Testis (tissue), 2 donors: ENCODE measurements around the gene PHACTR3.

Experiments
- POLR2A ChIP-seq: fragments of 450-650 bp; IDR thresholded peaks from one replicate; pipeline ENCODE4 v1.6.1; 2017; ENCODE audit warnings: antibody characterized with exemption, mild to moderate bottlenecking, moderate library complexity
- TF ChIP-seq, protein P1 (sequence below), 3 experiments: fragments of 450-650 bp in 2 of 3; fragments of 200-600 bp in 1 of 3; sonication (generic) in 1 of 3; IDR thresholded peaks; one replicate each; pipeline ENCODE4 v1.5.1; 2016 to 2019; ENCODE audit warnings: antibody characterized with exemption in 3 of 3, mild to moderate bottlenecking in 2 of 3, moderate library complexity in 1 of 3

DNA sequence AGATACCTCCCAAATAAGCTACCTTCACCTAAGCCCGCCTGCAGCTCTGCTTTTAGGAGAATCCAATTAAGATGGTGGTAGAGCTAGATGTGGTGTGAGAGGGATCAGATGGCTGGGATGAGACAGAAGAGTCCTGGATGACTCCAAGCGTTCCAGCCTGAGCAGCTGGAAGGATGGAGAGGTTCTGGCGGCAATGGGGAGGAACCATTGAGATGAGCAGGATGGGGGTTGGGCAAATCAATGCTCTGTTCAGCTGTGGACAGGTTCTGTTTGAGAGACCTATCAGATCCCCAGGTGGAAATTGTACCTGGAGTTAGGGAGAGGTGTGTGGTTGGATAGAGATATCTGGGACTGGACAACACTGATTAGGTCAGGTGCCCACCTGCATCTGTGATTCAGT, 23.0 kb downstream of the PHACTR3 start:
- no peak for TF ChIP-seq POLR2A
- TF ChIP-seq, protein P1, sequence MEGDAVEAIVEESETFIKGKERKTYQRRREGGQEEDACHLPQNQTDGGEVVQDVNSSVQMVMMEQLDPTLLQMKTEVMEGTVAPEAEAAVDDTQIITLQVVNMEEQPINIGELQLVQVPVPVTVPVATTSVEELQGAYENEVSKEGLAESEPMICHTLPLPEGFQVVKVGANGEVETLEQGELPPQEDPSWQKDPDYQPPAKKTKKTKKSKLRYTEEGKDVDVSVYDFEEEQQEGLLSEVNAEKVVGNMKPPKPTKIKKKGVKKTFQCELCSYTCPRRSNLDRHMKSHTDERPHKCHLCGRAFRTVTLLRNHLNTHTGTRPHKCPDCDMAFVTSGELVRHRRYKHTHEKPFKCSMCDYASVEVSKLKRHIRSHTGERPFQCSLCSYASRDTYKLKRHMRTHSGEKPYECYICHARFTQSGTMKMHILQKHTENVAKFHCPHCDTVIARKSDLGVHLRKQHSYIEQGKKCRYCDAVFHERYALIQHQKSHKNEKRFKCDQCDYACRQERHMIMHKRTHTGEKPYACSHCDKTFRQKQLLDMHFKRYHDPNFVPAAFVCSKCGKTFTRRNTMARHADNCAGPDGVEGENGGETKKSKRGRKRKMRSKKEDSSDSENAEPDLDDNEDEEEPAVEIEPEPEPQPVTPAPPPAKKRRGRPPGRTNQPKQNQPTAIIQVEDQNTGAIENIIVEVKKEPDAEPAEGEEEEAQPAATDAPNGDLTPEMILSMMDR (IDR thresholded peaks at IDR 0.05), result no peak
